Hepatocyte (in vitro differentiated cells): Measurements from ENCODE around the gene KIAA1671. TPM values are rescaled to one million over a fixed set of nuclear protein-coding genes. Genes with fewer than 3 reads are reported as not detected.

Experiments used
- DNase-seq: peaks from one replicate; pipeline ENCODE4 v3.0.0-alpha.2; 2016; ENCODE audit warnings: low spot score
- H2AFZ ChIP-seq: fragments of 200-600 bp; sonication (generic); 2 replicates; pipeline ENCODE4 v1.6.0; 2016; ENCODE audit warnings: antibody characterized with exemption, mild to moderate bottlenecking
- H3K27ac ChIP-seq: fragments of 200-600 bp; sonication (generic); 2 replicates; pipeline ENCODE4 v1.5.1; 2016; ENCODE audit warnings: mild to moderate bottlenecking
- H3K27me3 ChIP-seq: fragments of 200-600 bp; sonication (generic); 2 replicates; pipeline ENCODE4 v1.6.1; 2016
- H3K36me3 ChIP-seq: fragments of 200-600 bp; sonication (generic); replicated peaks from 2 replicates; pipeline ENCODE4 v1.5.1; 2016; ENCODE audit warnings: low read depth; ENCODE audit not compliant: insufficient read depth
- H3K4me1 ChIP-seq: fragments of 200-600 bp; sonication (generic); 2 replicates; pipeline ENCODE4 v1.5.1; 2016; ENCODE audit warnings: mild to moderate bottlenecking, moderate library complexity; ENCODE audit not compliant: insufficient read depth
- H3K4me2 ChIP-seq: fragments of 200-600 bp; sonication (generic); 2 replicates; pipeline ENCODE4 v1.6.0; 2016
- H3K4me3 ChIP-seq: fragments of 200-600 bp; sonication (generic); 2 replicates; pipeline ENCODE4 v1.5.1; 2016; ENCODE audit warnings: mild to moderate bottlenecking
- H3K79me2 ChIP-seq: fragments of 200-600 bp; sonication (generic); 2 replicates; pipeline ENCODE4 v1.6.0; 2017; ENCODE audit warnings: mild to moderate bottlenecking
- H3K9me2 ChIP-seq: fragments of 200-600 bp; sonication (generic); replicated peaks from 2 replicates; pipeline ENCODE4 v1.6.0; 2017; ENCODE audit warnings: mild to moderate bottlenecking; ENCODE audit not compliant: insufficient read depth
- H3K9me3 ChIP-seq: fragments of 200-600 bp; sonication (generic); 2 replicates; pipeline ENCODE4 v1.5.1; 2016; ENCODE audit warnings: low read depth, mild to moderate bottlenecking
- H4K20me1 ChIP-seq: fragments of 200-600 bp; sonication (generic); 2 replicates; pipeline ENCODE4 v1.6.0; 2016; ENCODE audit warnings: mild to moderate bottlenecking; ENCODE audit not compliant: insufficient read depth, poor library complexity, severe bottlenecking
- CTCF ChIP-seq: fragments of 200-600 bp; sonication (generic); IDR thresholded peaks from 2 replicates; pipeline ENCODE4 v1.5.1; 2016; ENCODE audit warnings: antibody characterized with exemption, mild to moderate bottlenecking; ENCODE audit not compliant: poor library complexity
- EZH2 ChIP-seq: fragments of 200-600 bp; sonication (generic); IDR thresholded peaks from 2 replicates; pipeline ENCODE4 v1.6.1; 2016; ENCODE audit warnings: antibody characterized with exemption, mild to moderate bottlenecking, borderline replicate concordance
- EZH2phosphoT487 ChIP-seq: fragments of 200-600 bp; sonication (generic); IDR thresholded peaks from one replicate; pipeline ENCODE4 v1.6.1; 2018; ENCODE audit warnings: antibody characterized with exemption, mild to moderate bottlenecking, low read depth, moderate library complexity; ENCODE audit not compliant: unreplicated experiment, severe bottlenecking
- WGBS: methylation state at CpG from one replicate; pipeline ENCODE4 v1.1.6; 2016; ENCODE audit warnings: low lambda C conversion rate; ENCODE audit errors: missing lambda C conversion rate; 5-methylcytosine and 5-hydroxymethylcytosine counted together
- polyA plus RNA-seq: library from polyadenylated mRNA; unstranded; fragments of >200 nt; fragmentation: Nextera tagmentation; extraction: Ambion mirVana; gene quantifications from 2 replicates; pipeline ENCODE4 v1.2.1, GENCODE V29; 2016
- total RNA-seq: library from RNA; depleted of rRNA; stranded (reverse); fragments of >200 nt; gene quantifications from 2 replicates; pipeline ENCODE4 v1.2.3, GENCODE V29; 2014

KIAA1671 gene
- total and polyA plus RNA-seq, 2 experiments from 2014 or later: 8.1 to 26.5 TPM

GRCh38 chr22:25053153-25053805 lies 100.8 kb downstream of the KIAA1671 start:
- Histone ChIP-seq H3K27me3 (no peaks in the 10 kb centered on the region), H3K4me2 (no peak overlapping the region), H3K4me3 (no peak overlapping the region), H4K20me1 (no peaks in the 10 kb centered on the region), H3K79me2 (peaks cover 6% of the 10 kb centered on the region), H3K27ac (peak overlapping the region; percentile 97), H3K9me2 (no peaks in the 10 kb centered on the region), H3K4me1 (peaks cover 27% of the 10 kb centered on the region), H2AFZ (no peak overlapping the region), H3K9me3 (no peaks in the 10 kb centered on the region), H3K36me3 (no peaks in the 10 kb centered on the region)
- peak; percentile 81 for DNase-seq
- WGBS: 69% methylated on average over 7 of the region's 7 CpGs
- TF ChIP-seq EZH2 (no peak), EZH2phosphoT487 (no peak), CTCF (no peak)

DNA sequence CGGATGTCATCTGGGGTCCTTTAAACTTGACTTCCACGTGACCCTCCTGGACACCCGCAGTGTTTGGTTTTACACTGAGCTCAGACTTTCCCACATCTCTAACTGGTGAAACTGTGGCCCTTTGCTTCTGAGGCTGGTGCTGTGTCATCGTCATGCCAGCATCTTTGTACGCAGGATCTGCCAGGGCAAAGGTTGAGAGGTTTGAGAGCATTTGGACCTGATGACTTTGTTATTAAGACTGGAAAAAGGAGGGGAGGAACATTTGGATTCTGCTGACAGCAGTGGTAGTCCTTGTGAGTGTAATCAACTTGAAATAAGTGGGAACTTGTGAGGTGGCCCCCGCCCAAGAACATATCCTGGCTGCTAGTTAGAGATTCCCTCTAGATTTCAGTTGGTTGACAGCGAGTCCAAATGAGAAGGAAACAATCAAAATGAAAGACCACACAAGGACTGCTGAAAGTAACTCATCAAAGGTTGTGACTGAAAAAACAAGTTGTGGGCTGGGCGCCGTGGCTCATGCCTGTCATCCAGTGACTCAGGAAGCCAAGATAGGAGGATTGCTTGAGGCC lies 102.5 kb downstream of the KIAA1671 start:
- H3K9me3 ChIP-seq: no peaks in the 10 kb centered on the region
- peaks cover 6% of the 10 kb centered on the region for H3K79me2 ChIP-seq
- H3K27ac ChIP-seq: peak overlapping the region; percentile 97
- peaks cover 27% of the 10 kb centered on the region for H3K4me1 ChIP-seq
- no peaks in the 10 kb centered on the region for H4K20me1 ChIP-seq
- no peak for TF ChIP-seq EZH2
- H3K4me2 ChIP-seq: no peak overlapping the region
- H2AFZ ChIP-seq: no peak overlapping the region
- H3K27me3 ChIP-seq: no peaks in the 10 kb centered on the region
- 88% methylated on average over 9 of the region's 9 CpGs for WGBS
- no peaks in the 10 kb centered on the region for H3K9me2 ChIP-seq
- no peak for DNase-seq
- H3K36me3 ChIP-seq: no peaks in the 10 kb centered on the region
- no peak overlapping the region for H3K4me3 ChIP-seq

- no peak overlapping the region for H2AFZ ChIP-seq
- peak overlapping the region; percentile 40 for H3K27ac ChIP-seq
- H4K20me1 ChIP-seq: no peaks in the 10 kb centered on the region
- TF ChIP-seq CTCF (peak; percentile 69), EZH2 (no peak), EZH2phosphoT487 (no peak)
- peaks cover 10% of the 10 kb centered on the region for H3K79me2 ChIP-seq
- H3K4me3 ChIP-seq: no peak overlapping the region
- no peaks in the 10 kb centered on the region for H3K9me2 ChIP-seq
- no peaks in the 10 kb centered on the region for H3K36me3 ChIP-seq
- DNase-seq: peak; percentile 77
- 37% methylated on average over 23 of the region's 23 CpGs for WGBS
- H3K9me3 ChIP-seq: no peaks in the 10 kb centered on the region
- peaks cover 17% of the 10 kb centered on the region for H3K4me1 ChIP-seq
- H3K4me2 ChIP-seq: no peak overlapping the region
- H3K27me3 ChIP-seq: no peaks in the 10 kb centered on the region
Observed at GRCh38 chr22:25057013-25057881, 104.7 kb downstream of the KIAA1671 start.

- Histone ChIP-seq H2AFZ (no peak overlapping the region), H3K4me1 (peaks cover under 1% of the 10 kb centered on the region), H3K79me2 (peaks cover 10% of the 10 kb centered on the region), H3K4me2 (no peak overlapping the region), H3K9me2 (no peaks in the 10 kb centered on the region), H4K20me1 (no peaks in the 10 kb centered on the region), H3K27ac (no peak overlapping the region), H3K36me3 (no peaks in the 10 kb centered on the region), H3K27me3 (no peaks in the 10 kb centered on the region), H3K9me3 (no peaks in the 10 kb centered on the region), H3K4me3 (no peak overlapping the region)
- no peak for DNase-seq
- TF ChIP-seq EZH2: no peak
- no peak for TF ChIP-seq EZH2phosphoT487
- TF ChIP-seq CTCF: no peak
- 94% methylated on average over 5 of the region's 5 CpGs for WGBS
Observed at GRCh38 chr22:25059438-25059837, 106.9 kb downstream of the KIAA1671 start.
